VCaP (cell line): ENCODE measurements around the gene UGT1A5.

ENCODE experiments used
- H3K27ac ChIP-seq: fragments of 450-650 bp; 2 replicates; pipeline ENCODE4 v1.5.1; 2017
- CTCF ChIP-seq: fragments of 450-650 bp; conservative IDR thresholded peaks from 2 replicates; pipeline ENCODE4 v1.5.1; 2017; ENCODE audit warnings: mild to moderate bottlenecking, moderate library complexity

The UGT1A5 gene

GRCh38 chr2:233674995-233675394 is 37.7 kb upstream of the UGT1A5 start:
- H3K27ac ChIP-seq: no peak overlapping the region
- no peak; the same call in 1 of the 2 replicates for TF ChIP-seq CTCF

GRCh38 chr2:233676046-233676445 is 36.7 kb upstream of the UGT1A5 start:
- no peak overlapping the region for H3K27ac ChIP-seq
- TF ChIP-seq CTCF: no peak

GRCh38 chr2:233679196-233679595 is 33.5 kb upstream of the UGT1A5 start:
- no peak for TF ChIP-seq CTCF
- no peak overlapping the region for H3K27ac ChIP-seq

- no peak for TF ChIP-seq CTCF
Observed at GRCh38 chr2:233680361-233681045, 32.2 kb upstream of the UGT1A5 start.

GRCh38 chr2:233681521-233682099 is 31.1 kb upstream of the UGT1A5 start, which contains the start of gene UGT1A7:
Gene UGT1A7, plus strand, starts transcription at chr2:233681901. Its CDS starts 37 bp downstream, at chr2:233681938.
- no peak for TF ChIP-seq CTCF
- no peak within 1 kb of the TSS for H3K27ac ChIP-seq

More at GRCh38 chr2:233680361-233681045, 32.2 kb upstream of the UGT1A5 start:
- no peak overlapping the region for H3K27ac ChIP-seq

GRCh38 chr2:233684640-233685039 is 28.1 kb upstream of the UGT1A5 start:
- no peak for TF ChIP-seq CTCF
- no peak overlapping the region for H3K27ac ChIP-seq

- no peak for TF ChIP-seq CTCF
- H3K27ac ChIP-seq: no peak overlapping the region
Observed at GRCh38 chr2:233686928-233687327, 25.8 kb upstream of the UGT1A5 start.
